PC-9 (cell line): ENCODE data around the gene GRAPL. TPM values are rescaled to one million over a fixed set of nuclear protein-coding genes. Genes with fewer than 3 reads are reported as not detected.
"Not testable (repeated sequence)": the region's sequence is repeated elsewhere in the genome, so short reads cannot be mapped to it uniquely, and the experiment has no call there.

Experiments used
- BruUV-seq: library from RNA; stranded (reverse); fragments of 400-500 nt; replicated peaks from 2 replicates; lab custom pipeline; 2021; lab: Mats Ljungman, UMichigan
- CTCF ChIA-PET: fragments of 300-600 bp; sonication (Branson Sonifier 250); formaldehyde crosslinking; loops from one replicate; lab custom pipeline; 2022; ENCODE audit warnings: antibody characterized with exemption; lab: Charles Lee
- POLR2A ChIA-PET: fragments of 300-600 bp; sonication (Branson Sonifier 250); formaldehyde crosslinking; loops from one replicate; lab custom pipeline; 2022; ENCODE audit warnings: antibody characterized with exemption; ENCODE audit not compliant: unreplicated experiment; lab: Charles Lee
- DNase-seq, 2 experiments: peaks; one replicate each; pipeline versions ENCODE4 v3.0.0 to v3.0.0-alpha.2; 2015 to 2022; ENCODE audit warnings: mixed read lengths in 1 of 2
- H2AFZ ChIP-seq: fragments of 200-600 bp; sonication (generic); 2 replicates; pipeline ENCODE4 v1.8.1; 2017; ENCODE audit warnings: antibody characterized with exemption
- H3F3A ChIP-seq: fragments of 200-600 bp; sonication (generic); 2 replicates; pipeline ENCODE4 v1.8.1; 2017; ENCODE audit warnings: antibody characterized with exemption, mild to moderate bottlenecking, low read depth; ENCODE audit not compliant: insufficient read depth
- H3K27ac ChIP-seq: fragments of 200-600 bp; sonication (generic); 2 replicates; pipeline ENCODE4 v1.6.1; 2016; ENCODE audit warnings: mixed run types
- H3K27me3 ChIP-seq: fragments of 200-600 bp; sonication (generic); 2 replicates; pipeline ENCODE4 v1.6.1; 2016; ENCODE audit warnings: low read depth, mixed run types; ENCODE audit not compliant: insufficient read depth
- H3K36me3 ChIP-seq: fragments of 200-600 bp; sonication (generic); 2 replicates; pipeline ENCODE4 v1.6.1; 2016; ENCODE audit warnings: low read depth, mixed run types
- H3K4me1 ChIP-seq: fragments of 200-600 bp; sonication (generic); replicated peaks from 2 replicates; pipeline ENCODE4 v1.6.1; 2016; ENCODE audit warnings: mixed run types; ENCODE audit not compliant: insufficient read depth
- H3K4me2 ChIP-seq: fragments of 200-600 bp; sonication (generic); 2 replicates; pipeline ENCODE4 v1.6.1; 2017; ENCODE audit warnings: mixed run types
- H3K4me3 ChIP-seq: fragments of 200-600 bp; sonication (generic); 2 replicates; pipeline ENCODE4 v1.6.1; 2016; ENCODE audit warnings: mixed run types
- H3K79me2 ChIP-seq: fragments of 200-600 bp; sonication (generic); 2 replicates; pipeline ENCODE4 v1.6.1; 2017; ENCODE audit warnings: low read depth, mixed run types
- H3K9me2 ChIP-seq: fragments of 200-600 bp; sonication (generic); 2 replicates; pipeline ENCODE4 v1.8.1; 2017; ENCODE audit warnings: mild to moderate bottlenecking; ENCODE audit not compliant: insufficient read depth
- H3K9me3 ChIP-seq: fragments of 200-600 bp; sonication (generic); 2 replicates; pipeline ENCODE4 v1.8.1; 2016; ENCODE audit warnings: low read depth; ENCODE audit not compliant: insufficient read depth
- H4K20me1 ChIP-seq: fragments of 200-600 bp; sonication (generic); 2 replicates; pipeline ENCODE4 v1.8.1; 2017; ENCODE audit not compliant: insufficient read depth
- intact Hi-C: fragments of 100-400 bp; cut with micrococcal nuclease; formaldehyde crosslinking; loops from one replicate; pipeline ENCODE4 v1.10.0; 2022; ENCODE audit not compliant: unreplicated experiment
- total RNA-seq: library from RNA; stranded (reverse); gene quantifications from 2 replicates; pipeline ENCODE4 v1.2.3, GENCODE V29; 2021

The GRAPL gene
- total RNA-seq, 1 experiment from 2014 or later = 0.37 TPM

DNA sequence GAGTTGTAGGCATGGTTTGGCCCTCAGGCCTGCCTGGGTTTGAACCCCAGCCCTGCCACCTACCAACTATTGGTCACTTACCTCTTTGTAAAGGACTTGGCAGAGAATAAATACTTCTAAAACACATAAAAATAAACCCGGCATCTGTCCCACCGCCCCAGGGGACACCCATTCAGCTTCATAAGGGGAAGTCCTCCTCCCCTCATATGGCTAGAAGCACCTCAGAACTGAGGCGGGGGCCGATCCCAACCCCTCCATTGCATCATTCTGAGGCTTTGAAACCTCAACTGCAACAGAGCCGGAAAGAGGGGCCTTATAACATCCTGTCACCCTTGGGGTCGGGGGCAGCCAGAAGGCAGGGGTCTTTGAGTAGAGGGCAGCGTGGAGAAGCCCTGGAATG lies 2.1 kb upstream of the GRAPL start:
- CTCF ChIA-PET, H3K36me3 ChIP-seq, H3K27ac ChIP-seq, DNase-seq, H3K27me3 ChIP-seq, H3F3A ChIP-seq, intact Hi-C loops, H3K9me2 ChIP-seq, POLR2A ChIA-PET, H4K20me1 ChIP-seq, H3K4me2 ChIP-seq, H2AFZ ChIP-seq, H3K4me3 ChIP-seq, BruUV-seq, H3K9me3 ChIP-seq, H3K4me1 ChIP-seq, H3K79me2 ChIP-seq: not testable (repeated sequence)

DNA sequence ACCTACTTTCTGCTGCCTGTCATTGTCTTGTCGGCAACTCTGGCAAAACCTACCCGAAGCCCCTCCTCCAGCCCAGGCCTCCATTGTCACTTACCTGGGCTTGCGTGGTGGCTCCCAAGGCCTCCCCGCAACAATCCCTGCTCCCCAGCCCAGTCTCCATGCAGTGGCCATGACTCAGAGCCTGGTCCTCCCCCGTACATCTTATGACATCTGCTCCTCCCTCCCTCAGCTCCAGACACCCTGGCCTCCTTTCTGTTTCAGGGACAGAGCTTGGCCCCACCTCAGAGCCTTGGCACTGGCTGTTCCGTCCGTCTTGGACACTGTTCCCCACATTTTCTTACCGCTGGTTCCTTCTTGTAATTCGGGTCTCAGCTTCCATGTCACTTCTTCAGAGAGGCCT lies 2.1 kb downstream of the GRAPL start:
- H3K9me2 ChIP-seq, H3K27me3 ChIP-seq, H3K9me3 ChIP-seq, H3K36me3 ChIP-seq, H2AFZ ChIP-seq, H3K79me2 ChIP-seq, CTCF ChIA-PET, intact Hi-C loops, H3K4me1 ChIP-seq, DNase-seq, H3K4me3 ChIP-seq, H3F3A ChIP-seq, H3K4me2 ChIP-seq, POLR2A ChIA-PET, H4K20me1 ChIP-seq, BruUV-seq, H3K27ac ChIP-seq: not testable (repeated sequence)

DNA sequence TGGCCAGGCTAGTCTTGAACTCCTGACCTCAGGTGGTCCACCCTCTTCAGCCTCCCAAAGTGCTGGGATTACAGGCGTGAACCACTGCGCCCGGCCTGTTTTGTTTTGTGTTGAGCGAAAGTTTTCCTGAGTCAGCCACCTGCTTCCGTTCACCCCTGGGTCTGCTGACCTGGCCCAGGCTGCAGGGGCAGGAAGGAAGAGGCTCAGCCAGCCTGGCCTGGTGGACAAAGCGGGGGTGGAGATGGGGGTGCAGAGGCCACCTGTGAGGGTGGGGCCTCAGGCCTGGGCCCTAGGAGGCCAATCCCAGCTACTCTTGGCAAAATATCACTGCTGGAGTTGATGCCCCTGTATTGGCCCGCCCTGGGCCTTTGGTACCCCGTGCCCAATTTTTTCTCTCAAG lies 3.7 kb downstream of the GRAPL start:
- intact Hi-C loops, BruUV-seq, H3K79me2 ChIP-seq, H3K4me1 ChIP-seq, H3K27ac ChIP-seq, H3F3A ChIP-seq, POLR2A ChIA-PET, H3K4me3 ChIP-seq, H3K36me3 ChIP-seq, H3K27me3 ChIP-seq, H2AFZ ChIP-seq, H3K4me2 ChIP-seq, H4K20me1 ChIP-seq, DNase-seq, H3K9me2 ChIP-seq, H3K9me3 ChIP-seq, CTCF ChIA-PET: not testable (repeated sequence)

DNA sequence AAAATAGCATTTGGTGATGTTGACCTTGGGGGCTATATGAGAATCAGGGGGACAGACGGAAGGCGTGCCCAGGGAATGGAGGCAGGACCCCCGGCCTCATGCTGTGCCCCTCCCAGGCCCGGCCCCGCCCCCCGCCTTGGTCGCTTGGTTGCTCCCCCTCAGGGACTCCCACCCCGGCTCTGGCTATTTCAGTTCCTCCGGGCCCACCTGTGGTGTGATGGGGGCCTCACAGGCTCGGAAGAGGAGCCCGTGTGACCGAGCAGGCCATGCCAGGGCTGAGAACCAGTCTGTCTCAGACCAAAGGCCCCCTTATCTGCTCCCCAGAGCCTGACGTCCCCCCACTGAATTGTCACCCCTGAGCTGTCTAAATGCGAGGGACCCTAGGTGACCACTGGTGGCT lies 4.4 kb downstream of the GRAPL start:
- H4K20me1 ChIP-seq, H3K36me3 ChIP-seq, H2AFZ ChIP-seq, CTCF ChIA-PET, H3K4me2 ChIP-seq, POLR2A ChIA-PET, H3K9me2 ChIP-seq, H3K4me1 ChIP-seq, H3K79me2 ChIP-seq, BruUV-seq, DNase-seq, H3K27me3 ChIP-seq, H3K27ac ChIP-seq, intact Hi-C loops, H3K9me3 ChIP-seq, H3K4me3 ChIP-seq, H3F3A ChIP-seq: not testable (repeated sequence)

GRCh38 chr17:19133793-19134192 lies 6.4 kb downstream of the GRAPL start:
- BruUV-seq = not testable (repeated sequence)

GRCh38 chr17:19135391-19135790 lies 8.0 kb downstream of the GRAPL start:
- H3K9me2 ChIP-seq, intact Hi-C loops, H3K79me2 ChIP-seq, CTCF ChIA-PET, H3K36me3 ChIP-seq, DNase-seq, H3K27me3 ChIP-seq, H3K9me3 ChIP-seq, H3K27ac ChIP-seq, H3F3A ChIP-seq, H3K4me1 ChIP-seq, H3K4me2 ChIP-seq, H3K4me3 ChIP-seq, POLR2A ChIA-PET, BruUV-seq, H2AFZ ChIP-seq, H4K20me1 ChIP-seq: not testable (repeated sequence)

More at GRCh38 chr17:19133793-19134192, 6.4 kb downstream of the GRAPL start:
- H3K4me2 ChIP-seq, H3K79me2 ChIP-seq, DNase-seq, CTCF ChIA-PET, H3F3A ChIP-seq, H3K9me2 ChIP-seq, H4K20me1 ChIP-seq, H3K27ac ChIP-seq, H3K27me3 ChIP-seq, H3K9me3 ChIP-seq, intact Hi-C loops, H2AFZ ChIP-seq, POLR2A ChIA-PET, H3K4me1 ChIP-seq, H3K36me3 ChIP-seq, H3K4me3 ChIP-seq: not testable (repeated sequence)

DNA sequence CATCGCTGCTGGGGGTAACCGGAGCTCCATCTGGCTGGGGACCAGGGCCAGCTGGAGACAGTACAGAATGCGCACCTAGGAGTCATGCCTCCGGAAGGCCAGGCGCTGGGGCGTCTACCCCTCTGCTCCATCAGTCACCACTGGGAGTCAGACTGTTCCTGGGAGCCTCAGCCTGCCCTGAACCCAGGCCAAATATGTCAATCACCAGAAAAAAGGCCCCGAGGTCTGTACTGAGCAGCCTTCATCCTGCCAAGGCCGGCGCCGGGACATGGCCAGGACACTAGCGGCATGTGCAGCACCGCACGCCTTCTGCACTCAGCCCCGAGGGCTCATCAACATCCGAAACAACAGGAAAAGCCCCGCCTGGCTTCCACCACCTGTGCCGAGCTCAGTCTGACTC lies 8.7 kb downstream of the GRAPL start:
- H3K4me2 ChIP-seq, BruUV-seq, DNase-seq, H3K4me3 ChIP-seq, CTCF ChIA-PET, H3K27me3 ChIP-seq, H2AFZ ChIP-seq, intact Hi-C loops, H3K4me1 ChIP-seq, H4K20me1 ChIP-seq, H3F3A ChIP-seq, H3K9me2 ChIP-seq, H3K27ac ChIP-seq, H3K79me2 ChIP-seq, H3K36me3 ChIP-seq, POLR2A ChIA-PET, H3K9me3 ChIP-seq: not testable (repeated sequence)

- CTCF ChIA-PET, POLR2A ChIA-PET, H3K27ac ChIP-seq: not testable (repeated sequence)
These were observed 9.2 kb downstream of the GRAPL start for GRCh38 chr17:19136605-19137004.

More at GRCh38 chr17:19136605-19137004, 9.2 kb downstream of the GRAPL start:
- BruUV-seq, H3K4me3 ChIP-seq, H2AFZ ChIP-seq, H3K4me1 ChIP-seq, H3K9me3 ChIP-seq, DNase-seq, H3K27me3 ChIP-seq, intact Hi-C loops, H3K36me3 ChIP-seq, H3K9me2 ChIP-seq, H4K20me1 ChIP-seq, H3K4me2 ChIP-seq, H3F3A ChIP-seq, H3K79me2 ChIP-seq: not testable (repeated sequence)
